ENCODE results near the gene YWHAH.

The YWHAH gene

DNA sequence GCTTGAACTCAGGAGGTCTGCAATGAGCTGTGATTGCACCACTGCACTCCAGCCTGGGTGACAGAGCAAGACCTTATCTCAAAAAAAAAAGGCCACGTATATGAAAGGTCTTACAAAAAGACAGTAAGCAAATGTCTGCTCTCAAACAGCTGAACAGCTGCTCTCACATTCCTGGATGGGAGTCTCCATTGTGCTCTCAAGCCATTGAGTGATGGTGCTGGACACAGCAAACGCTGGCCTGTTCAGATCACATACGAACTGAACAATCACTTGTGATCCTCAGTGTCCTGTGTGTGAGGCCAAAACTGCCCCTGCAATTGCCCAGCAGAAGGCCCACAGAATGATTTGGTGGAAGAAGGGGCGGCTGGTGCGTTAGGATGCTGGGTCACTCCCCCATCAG, 34.4 kb upstream of the YWHAH start:
- TF ChIP-seq, protein P1, sequence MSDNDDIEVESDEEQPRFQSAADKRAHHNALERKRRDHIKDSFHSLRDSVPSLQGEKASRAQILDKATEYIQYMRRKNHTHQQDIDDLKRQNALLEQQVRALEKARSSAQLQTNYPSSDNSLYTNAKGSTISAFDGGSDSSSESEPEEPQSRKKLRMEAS (IDR thresholded peaks at IDR 0.05; ENCODE audit: low read depth, low read length) = no peak
- TF ChIP-seq, protein P2, sequence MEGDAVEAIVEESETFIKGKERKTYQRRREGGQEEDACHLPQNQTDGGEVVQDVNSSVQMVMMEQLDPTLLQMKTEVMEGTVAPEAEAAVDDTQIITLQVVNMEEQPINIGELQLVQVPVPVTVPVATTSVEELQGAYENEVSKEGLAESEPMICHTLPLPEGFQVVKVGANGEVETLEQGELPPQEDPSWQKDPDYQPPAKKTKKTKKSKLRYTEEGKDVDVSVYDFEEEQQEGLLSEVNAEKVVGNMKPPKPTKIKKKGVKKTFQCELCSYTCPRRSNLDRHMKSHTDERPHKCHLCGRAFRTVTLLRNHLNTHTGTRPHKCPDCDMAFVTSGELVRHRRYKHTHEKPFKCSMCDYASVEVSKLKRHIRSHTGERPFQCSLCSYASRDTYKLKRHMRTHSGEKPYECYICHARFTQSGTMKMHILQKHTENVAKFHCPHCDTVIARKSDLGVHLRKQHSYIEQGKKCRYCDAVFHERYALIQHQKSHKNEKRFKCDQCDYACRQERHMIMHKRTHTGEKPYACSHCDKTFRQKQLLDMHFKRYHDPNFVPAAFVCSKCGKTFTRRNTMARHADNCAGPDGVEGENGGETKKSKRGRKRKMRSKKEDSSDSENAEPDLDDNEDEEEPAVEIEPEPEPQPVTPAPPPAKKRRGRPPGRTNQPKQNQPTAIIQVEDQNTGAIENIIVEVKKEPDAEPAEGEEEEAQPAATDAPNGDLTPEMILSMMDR (IDR thresholded peaks at IDR 0.05; ENCODE audit: low read depth, low read length) = no peak
- TF ChIP-seq MYC (IDR thresholded peaks at IDR 0.05; ENCODE audit: low read depth, low read length) = no peak
- no peak for TF ChIP-seq POLR2A (IDR thresholded peaks at IDR 0.05; ENCODE audit: extremely low read depth, insufficient read length)
- DNase-seq (ENCODE audit: low read depth) = no peak

DNA sequence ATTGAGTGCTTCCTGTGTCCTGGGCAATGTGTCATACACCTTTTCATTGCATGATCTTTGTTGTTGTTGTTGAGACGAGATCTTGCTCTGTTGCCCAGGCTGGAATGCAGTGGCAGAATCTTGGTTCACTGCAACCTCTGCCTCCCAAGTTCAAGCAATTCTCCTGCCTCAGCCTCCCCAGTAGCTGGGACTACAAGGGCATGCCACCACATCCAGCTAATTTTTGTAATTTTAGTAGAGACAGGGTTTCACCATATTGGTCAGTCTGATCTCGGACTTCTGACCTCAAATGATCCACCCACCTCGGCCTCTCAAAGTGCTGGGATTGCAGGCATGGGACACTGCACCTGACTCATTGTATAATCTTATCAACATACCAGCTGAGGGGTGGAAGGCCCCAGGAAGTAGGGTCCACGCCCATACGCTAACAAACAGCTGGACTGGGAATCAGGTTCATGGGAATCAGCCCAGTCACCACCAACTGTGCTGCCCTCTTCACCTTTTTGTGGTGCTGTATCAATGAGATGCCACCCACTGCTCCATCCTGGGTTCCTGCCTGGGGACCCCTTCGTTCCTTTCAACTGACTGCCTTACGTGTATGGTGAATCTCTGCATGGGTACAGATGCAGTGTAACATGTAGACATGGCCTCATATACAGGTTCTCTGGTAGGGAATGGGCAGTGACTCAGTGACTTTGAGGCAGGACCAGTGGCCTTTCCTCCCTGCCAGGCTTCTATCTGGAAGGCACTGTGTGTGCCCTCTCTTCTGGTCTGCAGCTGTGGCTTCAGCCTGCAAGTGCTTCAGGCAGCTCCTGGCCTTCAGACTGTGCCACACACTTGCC, 32.5 kb upstream of the YWHAH start:
- no peak for DNase-seq (ENCODE audit: low read depth)
- TF ChIP-seq MYC (IDR thresholded peaks at IDR 0.05; ENCODE audit: low read depth, low read length) (no peak), POLR2A (IDR thresholded peaks at IDR 0.05; ENCODE audit: extremely low read depth, insufficient read length) (no peak)
- TF ChIP-seq, protein P2 (IDR thresholded peaks at IDR 0.05; ENCODE audit: low read depth, low read length) = no peak
- TF ChIP-seq, protein P1 (IDR thresholded peaks at IDR 0.05; ENCODE audit: low read depth, low read length) = no peak

More for the DNA sequence above, 34.4 kb upstream of the YWHAH start:
- no peak overlapping the region for H3K4me3 ChIP-seq (ENCODE audit: low read depth, low read length)

DNA sequence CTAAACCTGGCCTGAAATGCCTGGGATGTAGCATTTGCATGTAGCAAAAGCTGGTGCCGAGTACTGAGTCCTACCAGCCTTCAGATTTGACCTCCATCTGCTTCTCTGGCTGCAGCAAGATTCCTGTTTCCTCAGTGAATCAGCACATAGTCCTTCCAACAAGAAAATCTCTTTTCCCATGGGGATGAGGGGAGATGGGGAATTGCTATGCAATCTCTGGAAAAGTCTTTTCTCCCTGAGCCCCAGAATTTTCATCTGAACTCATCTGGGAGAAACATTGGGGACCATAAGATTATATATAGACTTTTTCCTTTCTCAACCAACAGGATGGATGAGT, 32.0 kb upstream of the YWHAH start:
- DNase-seq (ENCODE audit: low read depth) = no peak
- H3K4me3 ChIP-seq (ENCODE audit: low read depth, low read length) = no peak overlapping the region
- TF ChIP-seq, protein P1 (IDR thresholded peaks at IDR 0.05; ENCODE audit: low read depth, low read length) = no peak
- TF ChIP-seq, protein P2 (IDR thresholded peaks at IDR 0.05; ENCODE audit: low read depth, low read length) = no peak
- TF ChIP-seq MYC (IDR thresholded peaks at IDR 0.05; ENCODE audit: low read depth, low read length) (no peak), POLR2A (IDR thresholded peaks at IDR 0.05; ENCODE audit: extremely low read depth, insufficient read length) (no peak)

More for the DNA sequence above, 32.5 kb upstream of the YWHAH start:
- no peak overlapping the region for H3K4me3 ChIP-seq (ENCODE audit: low read depth, low read length)

DNA sequence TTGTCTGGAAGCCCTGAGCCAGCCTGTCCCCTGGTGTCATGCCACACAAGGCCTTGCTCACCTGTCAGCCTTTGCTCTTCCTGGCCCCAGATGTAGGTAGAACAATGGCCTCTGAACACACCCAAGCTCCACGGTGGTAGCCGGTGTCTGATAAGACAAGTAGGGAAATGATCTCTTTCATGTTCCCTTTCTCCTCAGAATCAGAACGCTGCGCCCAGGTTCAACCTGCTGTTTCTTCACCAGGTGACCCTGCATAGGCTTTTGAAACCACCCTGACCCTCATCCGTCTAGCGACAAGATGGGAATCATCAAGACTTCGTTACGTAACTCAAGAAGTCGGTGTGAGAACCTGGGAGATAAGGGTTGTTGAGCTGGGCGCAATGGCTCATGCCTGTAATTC, 28.7 kb upstream of the YWHAH start:
- no peak overlapping the region for H3K4me3 ChIP-seq (ENCODE audit: low read depth, low read length)
- DNase-seq (ENCODE audit: low read depth) = no peak
- TF ChIP-seq POLR2A (IDR thresholded peaks at IDR 0.05; ENCODE audit: extremely low read depth, insufficient read length) (no peak), MYC (IDR thresholded peaks at IDR 0.05; ENCODE audit: low read depth, low read length) (no peak)
- TF ChIP-seq, protein P1 (IDR thresholded peaks at IDR 0.05; ENCODE audit: low read depth, low read length) = no peak
- TF ChIP-seq, protein P2 (IDR thresholded peaks at IDR 0.05; ENCODE audit: low read depth, low read length) = no peak

DNA sequence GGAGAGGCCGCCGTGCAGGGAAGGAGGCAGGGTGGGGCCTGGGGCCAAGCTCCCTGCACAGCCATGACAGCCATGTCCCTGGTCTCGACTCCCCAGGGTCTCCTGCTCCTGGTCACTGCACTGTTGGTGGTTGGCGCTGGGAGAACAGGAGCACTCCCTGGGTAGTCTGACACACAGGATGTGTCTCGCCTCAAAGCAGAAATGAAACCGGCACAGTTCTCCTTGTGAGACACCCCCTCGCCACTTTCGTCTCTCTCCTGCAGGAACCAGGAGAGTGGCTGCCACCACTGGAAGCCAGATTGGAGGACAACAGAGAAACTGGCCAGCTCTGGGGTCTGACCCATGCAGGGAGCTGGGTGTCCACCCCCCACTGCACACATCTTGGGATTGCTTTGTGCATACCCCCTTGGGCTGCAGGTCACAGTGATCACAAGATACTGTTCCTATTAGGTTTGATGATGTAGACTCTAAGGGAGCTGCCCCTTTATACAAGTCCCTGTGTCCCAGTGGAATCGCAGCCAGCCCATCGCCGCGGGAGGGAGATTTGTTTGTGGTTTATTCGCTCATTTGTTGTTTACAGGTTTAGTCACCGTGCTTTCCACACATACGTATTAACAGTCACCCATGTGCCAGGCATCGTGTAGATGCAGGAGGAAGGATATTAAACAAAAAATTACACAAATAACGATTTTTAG, 27.0 kb upstream of the YWHAH start:
- no peak overlapping the region for H3K4me3 ChIP-seq (ENCODE audit: low read depth, low read length)
- TF ChIP-seq POLR2A (IDR thresholded peaks at IDR 0.05; ENCODE audit: extremely low read depth, insufficient read length) = no peak
- TF ChIP-seq MYC (IDR thresholded peaks at IDR 0.05; ENCODE audit: low read depth, low read length) = no peak
- TF ChIP-seq, protein P2 (IDR thresholded peaks at IDR 0.05; ENCODE audit: low read depth, low read length) = no peak
- TF ChIP-seq, protein P1 (IDR thresholded peaks at IDR 0.05; ENCODE audit: low read depth, low read length) = no peak
- DNase-seq (ENCODE audit: low read depth) = peak; percentile 86
